ENCODE measurements around the gene STH.

DNA sequence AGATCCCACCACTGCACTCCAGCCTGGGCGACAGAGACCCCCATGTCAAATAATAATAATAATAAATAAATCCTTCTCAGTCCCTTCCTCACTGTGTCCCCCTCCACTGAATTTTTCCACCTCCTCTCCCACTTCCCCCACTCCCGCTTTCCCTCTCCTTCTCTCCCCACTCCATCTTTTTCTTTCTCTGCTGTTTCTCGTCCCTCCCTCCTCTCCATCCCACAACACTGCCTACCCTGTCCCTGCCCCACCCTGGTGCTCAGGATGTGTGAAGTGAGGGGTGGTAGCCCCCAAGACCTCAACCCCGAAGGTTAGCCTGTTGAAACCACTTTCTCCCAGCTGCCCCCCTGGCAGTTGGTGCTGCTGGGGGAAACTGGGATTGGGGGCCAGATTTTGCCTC, 34.4 kb upstream of the STH start:
- TF ChIP-seq, protein P1, sequence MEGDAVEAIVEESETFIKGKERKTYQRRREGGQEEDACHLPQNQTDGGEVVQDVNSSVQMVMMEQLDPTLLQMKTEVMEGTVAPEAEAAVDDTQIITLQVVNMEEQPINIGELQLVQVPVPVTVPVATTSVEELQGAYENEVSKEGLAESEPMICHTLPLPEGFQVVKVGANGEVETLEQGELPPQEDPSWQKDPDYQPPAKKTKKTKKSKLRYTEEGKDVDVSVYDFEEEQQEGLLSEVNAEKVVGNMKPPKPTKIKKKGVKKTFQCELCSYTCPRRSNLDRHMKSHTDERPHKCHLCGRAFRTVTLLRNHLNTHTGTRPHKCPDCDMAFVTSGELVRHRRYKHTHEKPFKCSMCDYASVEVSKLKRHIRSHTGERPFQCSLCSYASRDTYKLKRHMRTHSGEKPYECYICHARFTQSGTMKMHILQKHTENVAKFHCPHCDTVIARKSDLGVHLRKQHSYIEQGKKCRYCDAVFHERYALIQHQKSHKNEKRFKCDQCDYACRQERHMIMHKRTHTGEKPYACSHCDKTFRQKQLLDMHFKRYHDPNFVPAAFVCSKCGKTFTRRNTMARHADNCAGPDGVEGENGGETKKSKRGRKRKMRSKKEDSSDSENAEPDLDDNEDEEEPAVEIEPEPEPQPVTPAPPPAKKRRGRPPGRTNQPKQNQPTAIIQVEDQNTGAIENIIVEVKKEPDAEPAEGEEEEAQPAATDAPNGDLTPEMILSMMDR (IDR thresholded peaks at IDR 0.05; ENCODE audit: low read length), result no peak
- no peak for TF ChIP-seq EZH2 (IDR thresholded peaks at IDR 0.05; ENCODE audit: borderline replicate concordance, low read length)

Measured in OCI-LY1 (cell line).